OCI-LY3 (cell line): ENCODE results near the gene CTSE.

Experiments used
- H2AFZ ChIP-seq: fragments of 200-600, 300-600 bp; shearing (Covaris generic); 2 replicates; pipeline ENCODE4 v1.6.0; 2014; ENCODE audit warnings: antibody characterized with exemption, low read depth, low read length
- H3K27ac ChIP-seq: fragments of 200-600, 300-600 bp; sonication (generic); 2 replicates; pipeline ENCODE4 v1.5.1; 2014; ENCODE audit warnings: mild to moderate bottlenecking, low read length, moderate library complexity, mixed read lengths
- H3K27me3 ChIP-seq: fragments of 200-600, 300-600 bp; sonication (generic); 2 replicates; pipeline ENCODE4 v1.6.1; 2014; ENCODE audit warnings: low read depth, low read length, mixed read lengths
- H3K36me3 ChIP-seq: fragments of 200-600, 300-600 bp; sonication (generic); replicated peaks from 2 replicates; pipeline ENCODE3; 2014; ENCODE audit warnings: low read depth, low read length, mixed read lengths
- H3K4me1 ChIP-seq: fragments of 300-600, 200-600 bp; sonication (generic); 2 replicates; pipeline ENCODE4 v1.6.1; 2014; ENCODE audit warnings: low read length, mixed read lengths
- H3K4me2 ChIP-seq: fragments of 200-600, 300-600 bp; sonication (generic); 2 replicates; pipeline ENCODE4 v1.6.1; 2014; ENCODE audit warnings: low read length, mixed read lengths
- H3K4me3 ChIP-seq: fragments of 300-600, 200-600 bp; sonication (generic); 2 replicates; pipeline ENCODE4 v1.5.1; 2014; ENCODE audit warnings: antibody characterized with exemption, mild to moderate bottlenecking, low read length, moderate library complexity
- H3K79me2 ChIP-seq: fragments of 300-600, 200-600 bp; shearing (Covaris generic); 2 replicates; pipeline ENCODE4 v1.6.1; 2014; ENCODE audit warnings: mild to moderate bottlenecking, low read length, mixed read lengths
- H3K9ac ChIP-seq: fragments of 300-600, 200-600 bp; shearing (Covaris generic); 2 replicates; pipeline ENCODE4 v1.6.0; 2014; ENCODE audit warnings: mild to moderate bottlenecking, low read length, moderate library complexity
- H3K9me3 ChIP-seq: fragments of 200-600, 300-600 bp; shearing (Covaris generic); 2 replicates; pipeline ENCODE4 v1.6.1; 2014; ENCODE audit warnings: low read length, mixed read lengths; ENCODE audit not compliant: insufficient read depth
- H4K20me1 ChIP-seq: fragments of 200-600, 300-600 bp; sonication (generic); 2 replicates; pipeline ENCODE4 v1.6.1; 2016; ENCODE audit warnings: low read length, mixed read lengths; ENCODE audit not compliant: insufficient read depth
- CTCF ChIP-seq: fragments of 200-600, 300-600 bp; sonication (generic); IDR thresholded peaks from 2 replicates; pipeline ENCODE4 v1.5.1; 2014; ENCODE audit warnings: antibody characterized with exemption, low read length, low read depth
- EZH2phosphoT487 ChIP-seq: fragments of 200-600 bp; shearing (Covaris generic); IDR thresholded peaks from 2 replicates; pipeline ENCODE4 v1.6.1; 2018; ENCODE audit warnings: antibody characterized with exemption, mixed run types, low read depth

Gene CTSE

GRCh38 chr1:206040328-206040727 is 16.6 kb upstream of the CTSE start:
- Histone ChIP-seq H3K4me1 (peaks cover 85% of the 10 kb centered on the region), H3K4me2 (peak overlapping the region; percentile 91), H3K9me3 (no peaks in the 10 kb centered on the region), H3K36me3 (peaks cover 40% of the 10 kb centered on the region), H3K27me3 (no peaks in the 10 kb centered on the region), H3K9ac (peak overlapping the region; percentile 97), H3K4me3 (peak overlapping the region; percentile 76), H3K79me2 (peaks cover 99% of the 10 kb centered on the region), H2AFZ (no peak overlapping the region), H4K20me1 (no peaks in the 10 kb centered on the region), H3K27ac (peak overlapping the region; percentile 96)
- TF ChIP-seq EZH2phosphoT487 (no peak), CTCF (peak; percentile 37)

GRCh38 chr1:206039046-206039973 is 15.6 kb upstream of the CTSE start:
- Histone ChIP-seq H4K20me1 (no peaks in the 10 kb centered on the region), H3K4me2 (peak overlapping the region; percentile 91), H3K9ac (peak overlapping the region; percentile 97), H3K4me3 (peak overlapping the region; percentile 76), H3K79me2 (peaks cover 99% of the 10 kb centered on the region), H3K27ac (peak overlapping the region; percentile 96), H3K9me3 (no peaks in the 10 kb centered on the region), H2AFZ (no peak overlapping the region), H3K4me1 (peaks cover 82% of the 10 kb centered on the region), H3K36me3 (peaks cover 35% of the 10 kb centered on the region), H3K27me3 (no peaks in the 10 kb centered on the region)
- no peak for TF ChIP-seq EZH2phosphoT487

- Histone ChIP-seq H3K4me3 (peak overlapping the region; percentile 76), H3K36me3 (peaks cover 37% of the 10 kb centered on the region), H3K27me3 (no peaks in the 10 kb centered on the region), H3K9me3 (peaks cover 9% of the 10 kb centered on the region), H3K9ac (peak overlapping the region; percentile 97), H4K20me1 (no peaks in the 10 kb centered on the region), H3K79me2 (peaks cover 99% of the 10 kb centered on the region), H3K4me1 (peaks cover 83% of the 10 kb centered on the region), H2AFZ (no peak overlapping the region), H3K27ac (peak overlapping the region; percentile 96), H3K4me2 (peak overlapping the region; percentile 91)
- TF ChIP-seq EZH2phosphoT487 (no peak), CTCF (no peak)
These were observed 13.9 kb upstream of the CTSE start for GRCh38 chr1:206037581-206037980.

GRCh38 chr1:206036663-206037455 is 13.2 kb upstream of the CTSE start:
- Histone ChIP-seq H3K4me1 (peaks cover 83% of the 10 kb centered on the region), H3K27ac (peak overlapping the region; percentile 96), H3K9ac (peak overlapping the region; percentile 97), H3K36me3 (peaks cover 38% of the 10 kb centered on the region), H3K4me2 (peak overlapping the region; percentile 91), H3K9me3 (peaks cover 9% of the 10 kb centered on the region), H2AFZ (no peak overlapping the region), H3K4me3 (peak overlapping the region; percentile 83), H3K79me2 (peaks cover 99% of the 10 kb centered on the region), H3K27me3 (no peaks in the 10 kb centered on the region), H4K20me1 (no peaks in the 10 kb centered on the region)
- TF ChIP-seq CTCF (no peak), EZH2phosphoT487 (no peak)
